Liver (tissue), 9 donors: ENCODE measurements around the gene ADAMTS6. TPM values are rescaled to one million over a fixed set of nuclear protein-coding genes. Genes with fewer than 3 reads are reported as not detected.

Experiments
- DNase-seq: peaks from one replicate; pipeline ENCODE4 v3.0.0-alpha.2; 2017; ENCODE audit warnings: low spot score
- H3K27ac ChIP-seq, 2 donors: one replicate each; pipeline ENCODE4 v1.7.0; 2013; ENCODE audit warnings: inconsistent platforms in 2 of 2, low read length in 2 of 2, control low read depth in 1 of 2, low read depth in 1 of 2, mild to moderate bottlenecking in 1 of 2
- H3K27me3 ChIP-seq, 4 donors: one replicate each; pipeline versions ENCODE4 v1.6.1 to v1.7.0; 2013; ENCODE audit warnings: low read length in 3 of 4, inconsistent platforms in 1 of 4, mild to moderate bottlenecking in 1 of 4, moderate library complexity in 1 of 4; ENCODE audit not compliant: control insufficient read depth in 4 of 4, insufficient read depth in 4 of 4
- H3K36me3 ChIP-seq, 4 donors: one replicate each; pipeline versions ENCODE4 v1.6.1 to v1.7.0; 2013; ENCODE audit warnings: low read length in 3 of 4, mild to moderate bottlenecking in 3 of 4, low read depth in 1 of 4, moderate library complexity in 1 of 4; ENCODE audit not compliant: control insufficient read depth in 4 of 4, insufficient read depth in 3 of 4
- H3K4me1 ChIP-seq, 4 donors: one replicate each; pipeline versions ENCODE4 v1.6.1 to v1.7.0; 2013; ENCODE audit warnings: low read length in 3 of 4, mild to moderate bottlenecking in 3 of 4, moderate library complexity in 1 of 4; ENCODE audit not compliant: control insufficient read depth in 4 of 4, insufficient read depth in 4 of 4
- H3K4me3 ChIP-seq, 3 donors: one replicate each; pipeline versions ENCODE4 v1.6.1 to v1.7.0; 2013; ENCODE audit warnings: low read length in 3 of 3, control low read depth in 1 of 3, low read depth in 1 of 3, mild to moderate bottlenecking in 1 of 3
- H3K9ac ChIP-seq, 2 donors: one replicate each; pipeline ENCODE4 v1.7.0; 2013; ENCODE audit warnings: low read length in 2 of 2, mild to moderate bottlenecking in 2 of 2, moderate library complexity in 2 of 2, control low read depth in 1 of 2, low read depth in 1 of 2
- H3K9me3 ChIP-seq, 4 donors: one replicate each; pipeline versions ENCODE4 v1.6.1 to v1.7.0; 2013; ENCODE audit warnings: low read length in 3 of 4; ENCODE audit not compliant: control insufficient read depth in 4 of 4
- ATF3 ChIP-seq: IDR thresholded peaks from 2 replicates; pipeline ENCODE4 v1.6.1; 2016; ENCODE audit warnings: antibody characterized with exemption
- CTCF ChIP-seq: fragments of 150-350 bp; IDR thresholded peaks from 2 replicates; pipeline ENCODE4 v1.5.1; 2017; ENCODE audit warnings: improper control_type of control experiment, low read depth, low read length; ENCODE audit not compliant: missing input control
- EGR1 ChIP-seq, 2 donors: IDR thresholded peaks; 2 replicates each; pipeline ENCODE4 v1.6.1; 2016 to 2018; ENCODE audit warnings: antibody characterized with exemption in 2 of 2, low read depth in 2 of 2
- FOXA1 ChIP-seq: IDR thresholded peaks from 2 replicates; pipeline ENCODE4 v1.6.1; 2016; ENCODE audit warnings: antibody characterized with exemption
- FOXA2 ChIP-seq: IDR thresholded peaks from 2 replicates; pipeline ENCODE4 v1.6.1; 2016; ENCODE audit warnings: antibody characterized with exemption
- GABPA ChIP-seq, 2 donors: IDR thresholded peaks in 1 of 2; conservative IDR thresholded peaks in 1 of 2; 2 replicates each; pipeline ENCODE4 v1.6.1; 2016; ENCODE audit warnings: antibody characterized with exemption in 2 of 2, mild to moderate bottlenecking in 1 of 2, moderate library complexity in 1 of 2
- JUND ChIP-seq, 2 donors: IDR thresholded peaks; 2 replicates each; pipeline ENCODE4 v1.6.1; 2016; ENCODE audit warnings: antibody characterized with exemption in 2 of 2
- MAX ChIP-seq: IDR thresholded peaks from 2 replicates; pipeline ENCODE4 v1.6.1; 2016; ENCODE audit warnings: antibody characterized with exemption
- NR2F2 ChIP-seq: IDR thresholded peaks from 2 replicates; pipeline ENCODE4 v1.6.1; 2016; ENCODE audit warnings: antibody characterized with exemption
- RAD21 ChIP-seq, 2 donors: IDR thresholded peaks; 2 replicates each; pipeline ENCODE4 v1.6.1; 2016; ENCODE audit warnings: antibody characterized with exemption in 2 of 2, mild to moderate bottlenecking in 2 of 2
- REST ChIP-seq: IDR thresholded peaks from 2 replicates; pipeline ENCODE4 v1.6.1; 2016; ENCODE audit warnings: antibody characterized with exemption, mild to moderate bottlenecking
- RXRA ChIP-seq, 2 donors: IDR thresholded peaks; 2 replicates each; pipeline ENCODE4 v1.6.1; 2017 to 2018; ENCODE audit warnings: antibody characterized with exemption in 2 of 2, mild to moderate bottlenecking in 1 of 2
- SP1 ChIP-seq: IDR thresholded peaks from 2 replicates; pipeline ENCODE4 v1.6.1; 2018; ENCODE audit warnings: antibody characterized with exemption, mild to moderate bottlenecking
- TAF1 ChIP-seq: conservative IDR thresholded peaks from 2 replicates; pipeline ENCODE4 v1.6.1; 2016; ENCODE audit warnings: antibody characterized with exemption, mild to moderate bottlenecking
- YY1 ChIP-seq: IDR thresholded peaks from 2 replicates; pipeline ENCODE4 v1.6.1; 2016; ENCODE audit warnings: antibody characterized with exemption, mild to moderate bottlenecking
- ZBTB33 ChIP-seq: IDR thresholded peaks from 2 replicates; pipeline ENCODE4 v1.6.1; 2016; ENCODE audit warnings: antibody characterized with exemption
- WGBS: extraction: QIAGEN DNeasy Blood & Tissue Kit; methylation state at CpG from one replicate; pipeline ENCODE4 v1.1.7; 2013; 5-methylcytosine and 5-hydroxymethylcytosine counted together
- polyA plus RNA-seq, 2 donors: library from polyadenylated mRNA; stranded (reverse) in 1 of 2; unstranded in 1 of 2; fragments of 200-250 nt in 1 of 2; fragments of >200 nt in 1 of 2; fragmentation: Nextera tagmentation in 1 of 2; extraction: Ambion mirVana in 1 of 2; gene quantifications; one replicate each; pipeline versions ENCODE4 v1.2.1 to v1.2.3, GENCODE V29; 2013 to 2015
- total RNA-seq, 2 donors: library from RNA; depleted of rRNA; stranded (reverse); fragments of >200 nt; gene quantifications; one replicate each; pipeline ENCODE4 v1.2.3, GENCODE V29; 2014
- donor health status: healthy.
- donor health status: healthy.
- donor health status: healthy.
- donor health status: healthy.
- donor health status: healthy.

The ADAMTS6 gene
- total and polyA plus RNA-seq, 4 donors: 0.06 to 2.0 (median 0.59) TPM

- Histone ChIP-seq H3K36me3 (no peaks in the 10 kb centered on the region), H3K9ac (no peak overlapping the region), H3K27me3 (no peaks in the 10 kb centered on the region), H3K4me3 (no peak overlapping the region), H3K4me1 (no peaks in the 10 kb centered on the region), H3K9me3 (no peaks in the 10 kb centered on the region), H3K27ac (no peak overlapping the region)
- WGBS: 86% methylated on average over 2 of the region's 2 CpGs
- TF ChIP-seq YY1 (no peak), REST (no peak), NR2F2 (no peak), TAF1 (no peak), RXRA (IDR thresholded peaks at IDR 0.05) (no peak), EGR1 (IDR thresholded peaks at IDR 0.05; ENCODE audit: low read depth in 2 of 2) (no peak), GABPA (IDR thresholded peaks at IDR 0.05 in 1 of 2, conservative IDR thresholded peaks at IDR 0.05 in 1 of 2) (no peak), CTCF (no peak), ZBTB33 (no peak), RAD21 (IDR thresholded peaks at IDR 0.05) (no peak), JUND (IDR thresholded peaks at IDR 0.05) (no peak), SP1 (no peak)
- no peak for DNase-seq
These were observed 35.0 kb downstream of the ADAMTS6 start for GRCh38 chr5:65446682-65447081.

GRCh38 chr5:65441800-65442199 is 39.9 kb downstream of the ADAMTS6 start:
- DNase-seq: no peak
- Histone ChIP-seq H3K9ac (no peak overlapping the region), H3K4me1 (no peaks in the 10 kb centered on the region), H3K9me3 (no peaks in the 10 kb centered on the region), H3K36me3 (no peaks in the 10 kb centered on the region), H3K4me3 (no peak overlapping the region), H3K27ac (no peak overlapping the region), H3K27me3 (no peaks in the 10 kb centered on the region)
- WGBS: 90% methylated on average over 4 of the region's 4 CpGs
- no peak for TF ChIP-seq FOXA2
- no peak for TF ChIP-seq RXRA (IDR thresholded peaks at IDR 0.05)
- no peak for TF ChIP-seq YY1
- no peak for TF ChIP-seq JUND (IDR thresholded peaks at IDR 0.05)
- no peak for TF ChIP-seq ZBTB33
- no peak for TF ChIP-seq REST
- TF ChIP-seq TAF1: no peak
- no peak for TF ChIP-seq GABPA (IDR thresholded peaks at IDR 0.05 in 1 of 2, conservative IDR thresholded peaks at IDR 0.05 in 1 of 2)
- TF ChIP-seq NR2F2: no peak
- no peak for TF ChIP-seq MAX
- no peak for TF ChIP-seq SP1
- no peak for TF ChIP-seq ATF3
- no peak for TF ChIP-seq FOXA1
- TF ChIP-seq EGR1 (IDR thresholded peaks at IDR 0.05; ENCODE audit: low read depth in 2 of 2): no peak
